ENCODE results near the gene ADCY10. TPM values are rescaled to one million over a fixed set of nuclear protein-coding genes. Genes with fewer than 3 reads are reported as not detected.

The ADCY10 gene
- polyA plus RNA-seq, 1 donor from 2014 or later = 0.09 TPM

DNA sequence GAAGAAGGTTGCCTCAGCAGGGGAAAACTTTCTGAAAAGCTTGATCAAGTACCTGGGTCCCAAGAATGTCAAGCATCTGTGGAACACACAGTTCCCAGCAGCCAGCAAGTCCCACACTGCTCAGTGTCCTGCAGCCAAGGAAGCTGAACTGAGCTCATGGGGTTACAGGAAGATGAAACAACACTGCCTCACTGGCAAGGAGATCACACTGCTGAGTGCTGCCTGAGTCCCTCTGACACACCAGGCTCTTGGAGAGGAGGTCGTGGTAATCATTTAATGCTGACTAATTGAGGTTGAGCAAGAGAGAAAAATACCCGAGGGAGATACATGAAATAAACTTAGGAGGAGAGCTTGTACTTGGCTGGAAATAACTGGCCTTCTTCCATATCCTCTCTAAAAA, 116.9 kb downstream of the ADCY10 start:
- no peak overlapping the region for H3K4me2 ChIP-seq (ENCODE audit: low read length)
- H3K9me2 ChIP-seq (ENCODE audit: insufficient read depth, low read length) = no peaks in the 10 kb centered on the region
- no peaks in the 10 kb centered on the region for H4K20me1 ChIP-seq (ENCODE audit: insufficient read depth)
- H3K4me3 ChIP-seq (ENCODE audit: low read length) = no peak overlapping the region
- H2AFZ ChIP-seq (ENCODE audit: low read depth, low read length) = no peak overlapping the region
- H3K27me3 ChIP-seq (ENCODE audit: insufficient read depth, low read depth, low read length) = no peaks in the 10 kb centered on the region
- H3K27ac ChIP-seq (ENCODE audit: low read length) = no peak overlapping the region
- H3F3A ChIP-seq (ENCODE audit: insufficient read depth, low read length, poor library complexity, severe bottlenecking) = no peaks in the 10 kb centered on the region
- TF ChIP-seq, protein P1, sequence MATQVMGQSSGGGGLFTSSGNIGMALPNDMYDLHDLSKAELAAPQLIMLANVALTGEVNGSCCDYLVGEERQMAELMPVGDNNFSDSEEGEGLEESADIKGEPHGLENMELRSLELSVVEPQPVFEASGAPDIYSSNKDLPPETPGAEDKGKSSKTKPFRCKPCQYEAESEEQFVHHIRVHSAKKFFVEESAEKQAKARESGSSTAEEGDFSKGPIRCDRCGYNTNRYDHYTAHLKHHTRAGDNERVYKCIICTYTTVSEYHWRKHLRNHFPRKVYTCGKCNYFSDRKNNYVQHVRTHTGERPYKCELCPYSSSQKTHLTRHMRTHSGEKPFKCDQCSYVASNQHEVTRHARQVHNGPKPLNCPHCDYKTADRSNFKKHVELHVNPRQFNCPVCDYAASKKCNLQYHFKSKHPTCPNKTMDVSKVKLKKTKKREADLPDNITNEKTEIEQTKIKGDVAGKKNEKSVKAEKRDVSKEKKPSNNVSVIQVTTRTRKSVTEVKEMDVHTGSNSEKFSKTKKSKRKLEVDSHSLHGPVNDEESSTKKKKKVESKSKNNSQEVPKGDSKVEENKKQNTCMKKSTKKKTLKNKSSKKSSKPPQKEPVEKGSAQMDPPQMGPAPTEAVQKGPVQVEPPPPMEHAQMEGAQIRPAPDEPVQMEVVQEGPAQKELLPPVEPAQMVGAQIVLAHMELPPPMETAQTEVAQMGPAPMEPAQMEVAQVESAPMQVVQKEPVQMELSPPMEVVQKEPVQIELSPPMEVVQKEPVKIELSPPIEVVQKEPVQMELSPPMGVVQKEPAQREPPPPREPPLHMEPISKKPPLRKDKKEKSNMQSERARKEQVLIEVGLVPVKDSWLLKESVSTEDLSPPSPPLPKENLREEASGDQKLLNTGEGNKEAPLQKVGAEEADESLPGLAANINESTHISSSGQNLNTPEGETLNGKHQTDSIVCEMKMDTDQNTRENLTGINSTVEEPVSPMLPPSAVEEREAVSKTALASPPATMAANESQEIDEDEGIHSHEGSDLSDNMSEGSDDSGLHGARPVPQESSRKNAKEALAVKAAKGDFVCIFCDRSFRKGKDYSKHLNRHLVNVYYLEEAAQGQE (IDR thresholded peaks at IDR 0.05; ENCODE audit: borderline replicate concordance) = no peak
- no peaks in the 10 kb centered on the region for H3K36me3 ChIP-seq (ENCODE audit: insufficient read depth, low read length)
- H3K9ac ChIP-seq (ENCODE audit: low read length) = no peak overlapping the region
- H3K9me3 ChIP-seq (ENCODE audit: low read length) = no peaks in the 10 kb centered on the region
- H3K79me2 ChIP-seq (replicated peaks; ENCODE audit: insufficient read depth, low read length) = no peaks in the 10 kb centered on the region

DNA sequence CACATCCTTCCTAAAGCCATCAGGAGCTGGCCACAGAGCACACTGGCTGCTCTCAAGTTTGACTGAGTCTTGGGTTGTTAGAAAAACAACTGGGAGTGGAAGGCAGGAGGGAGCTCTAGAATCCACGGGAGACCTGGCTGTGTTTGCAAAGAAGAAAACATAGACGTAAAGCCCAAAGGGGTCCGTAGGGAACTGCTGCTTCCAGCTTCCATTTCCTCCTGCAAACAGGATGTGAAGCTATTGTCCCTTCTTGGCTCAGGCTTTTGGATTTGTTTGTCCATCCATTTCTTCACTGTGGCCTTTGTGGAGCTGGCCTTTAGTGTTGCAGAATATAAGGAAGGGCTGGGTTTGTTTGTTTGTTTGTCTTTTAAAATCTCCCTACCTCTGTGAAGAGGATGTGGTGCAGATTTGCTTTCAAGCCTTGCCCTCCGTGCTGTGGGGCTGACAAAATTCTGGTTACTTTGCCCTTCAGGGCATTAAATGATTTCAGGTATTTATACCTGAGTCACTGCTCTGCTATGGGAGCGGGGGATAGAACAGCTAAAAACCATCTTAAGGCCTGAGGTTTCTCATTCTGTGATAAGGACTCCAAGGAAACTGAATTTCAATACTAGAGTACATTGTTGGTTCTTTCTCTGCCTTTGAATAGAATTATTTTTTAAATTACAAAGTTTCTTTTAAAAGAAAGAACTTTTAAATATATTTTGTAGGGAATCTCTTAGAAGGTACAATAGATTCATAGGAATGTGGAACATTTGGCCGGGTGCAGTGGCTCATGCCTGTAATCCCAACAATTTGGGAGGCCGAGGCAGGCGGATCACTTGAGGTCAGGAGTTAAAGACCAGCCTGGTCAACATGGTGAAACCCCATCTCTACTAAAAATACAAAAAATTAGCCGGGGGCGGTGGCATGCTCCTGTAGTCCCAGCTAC, 117.9 kb downstream of the ADCY10 start:
- Histone ChIP-seq H3K4me3 (ENCODE audit: low read length) (no peak overlapping the region), H3K9me3 (ENCODE audit: low read length) (no peaks in the 10 kb centered on the region), H3K79me2 (replicated peaks; ENCODE audit: insufficient read depth, low read length) (no peaks in the 10 kb centered on the region), H3K4me2 (ENCODE audit: low read length) (no peak overlapping the region), H3K36me3 (ENCODE audit: insufficient read depth, low read length) (no peaks in the 10 kb centered on the region), H3F3A (ENCODE audit: insufficient read depth, low read length, poor library complexity, severe bottlenecking) (no peaks in the 10 kb centered on the region), H3K9me2 (ENCODE audit: insufficient read depth, low read length) (no peaks in the 10 kb centered on the region), H4K20me1 (ENCODE audit: insufficient read depth) (no peaks in the 10 kb centered on the region), H3K9ac (ENCODE audit: low read length) (no peak overlapping the region), H2AFZ (ENCODE audit: low read depth, low read length) (no peak overlapping the region), H3K27me3 (ENCODE audit: insufficient read depth, low read depth, low read length) (no peaks in the 10 kb centered on the region), H3K27ac (ENCODE audit: low read length) (no peak overlapping the region)
- TF ChIP-seq SMC3 (conservative IDR thresholded peaks at IDR 0.05; ENCODE audit: poor library complexity) = no peak
- no peak for TF ChIP-seq RAD21 (conservative IDR thresholded peaks at IDR 0.05)
- TF ChIP-seq POLR2AphosphoS5 (IDR thresholded peaks at IDR 0.05) = no peak
- no peak for TF ChIP-seq TAF1 (IDR thresholded peaks at IDR 0.05; ENCODE audit: low read depth)
- no peak for TF ChIP-seq EZH2 (IDR thresholded peaks at IDR 0.05; ENCODE audit: borderline replicate concordance, insufficient read depth, low read length, poor library complexity, severe bottlenecking)
- TF ChIP-seq MXI1 (conservative IDR thresholded peaks at IDR 0.05; ENCODE audit: poor library complexity, severe bottlenecking) = no peak
- TF ChIP-seq, protein P1 (IDR thresholded peaks at IDR 0.05; ENCODE audit: borderline replicate concordance) = no peak
- TF ChIP-seq, protein P2, sequence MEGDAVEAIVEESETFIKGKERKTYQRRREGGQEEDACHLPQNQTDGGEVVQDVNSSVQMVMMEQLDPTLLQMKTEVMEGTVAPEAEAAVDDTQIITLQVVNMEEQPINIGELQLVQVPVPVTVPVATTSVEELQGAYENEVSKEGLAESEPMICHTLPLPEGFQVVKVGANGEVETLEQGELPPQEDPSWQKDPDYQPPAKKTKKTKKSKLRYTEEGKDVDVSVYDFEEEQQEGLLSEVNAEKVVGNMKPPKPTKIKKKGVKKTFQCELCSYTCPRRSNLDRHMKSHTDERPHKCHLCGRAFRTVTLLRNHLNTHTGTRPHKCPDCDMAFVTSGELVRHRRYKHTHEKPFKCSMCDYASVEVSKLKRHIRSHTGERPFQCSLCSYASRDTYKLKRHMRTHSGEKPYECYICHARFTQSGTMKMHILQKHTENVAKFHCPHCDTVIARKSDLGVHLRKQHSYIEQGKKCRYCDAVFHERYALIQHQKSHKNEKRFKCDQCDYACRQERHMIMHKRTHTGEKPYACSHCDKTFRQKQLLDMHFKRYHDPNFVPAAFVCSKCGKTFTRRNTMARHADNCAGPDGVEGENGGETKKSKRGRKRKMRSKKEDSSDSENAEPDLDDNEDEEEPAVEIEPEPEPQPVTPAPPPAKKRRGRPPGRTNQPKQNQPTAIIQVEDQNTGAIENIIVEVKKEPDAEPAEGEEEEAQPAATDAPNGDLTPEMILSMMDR (IDR thresholded peaks at IDR 0.05; ENCODE audit: poor library complexity, severe bottlenecking) = no peak
- TF ChIP-seq EP300 (conservative IDR thresholded peaks at IDR 0.05; ENCODE audit: poor library complexity, severe bottlenecking) = no peak

Data from neural cell (in vitro differentiated cells).